C1 segment of cervical spinal cord (tissue), 14 donors: Measurements from ENCODE around the gene RGPD5.
"Not testable (repeated sequence)": the region's sequence is repeated elsewhere in the genome, so short reads cannot be mapped to it uniquely, and the experiment has no call there.

Source experiments
- DNase-seq, 14 donors: peaks; one replicate each; lab custom pipeline; 2025; lab: John Stamatoyannopoulos, UW

Gene RGPD5

DNA sequence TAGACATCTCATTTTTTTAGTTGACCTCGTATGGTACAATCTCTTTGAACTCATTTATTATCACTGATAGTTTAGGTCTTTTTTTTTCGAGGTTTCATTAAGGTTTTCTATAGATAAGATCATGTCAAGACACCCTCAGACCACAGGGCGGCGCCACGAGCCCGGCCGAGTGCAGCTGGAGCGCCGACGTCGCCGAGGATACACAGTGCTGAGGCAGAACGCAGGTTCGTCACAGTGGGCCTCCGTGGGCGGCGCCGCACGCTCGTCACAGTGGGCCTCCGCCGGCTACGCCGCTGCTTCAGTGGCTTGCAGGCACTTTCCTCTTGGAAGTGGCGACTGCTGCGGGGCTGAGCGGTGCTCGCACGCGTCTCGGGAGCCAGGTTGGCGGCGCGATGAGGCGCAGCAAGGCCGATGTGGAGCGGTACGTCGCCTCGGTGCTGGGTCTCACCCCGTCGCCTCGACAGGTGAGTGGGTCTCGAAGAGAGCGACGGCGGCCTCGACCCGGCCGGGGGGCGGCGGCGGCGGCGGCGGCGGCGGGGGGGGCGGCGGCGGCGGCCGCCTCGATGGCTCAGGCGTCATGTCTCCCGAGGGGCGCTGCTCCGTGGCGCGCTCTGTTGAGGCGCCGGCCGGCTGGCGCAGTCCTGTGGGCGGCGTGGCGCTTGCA, at the start of gene RGPD5:
Gene RGPD5, plus strand, starts transcription at position 232 of the 664 bp plus-strand sequence. Its CDS starts 161 bp downstream, at position 393.
- DNase-seq: not testable (repeated sequence)

DNA sequence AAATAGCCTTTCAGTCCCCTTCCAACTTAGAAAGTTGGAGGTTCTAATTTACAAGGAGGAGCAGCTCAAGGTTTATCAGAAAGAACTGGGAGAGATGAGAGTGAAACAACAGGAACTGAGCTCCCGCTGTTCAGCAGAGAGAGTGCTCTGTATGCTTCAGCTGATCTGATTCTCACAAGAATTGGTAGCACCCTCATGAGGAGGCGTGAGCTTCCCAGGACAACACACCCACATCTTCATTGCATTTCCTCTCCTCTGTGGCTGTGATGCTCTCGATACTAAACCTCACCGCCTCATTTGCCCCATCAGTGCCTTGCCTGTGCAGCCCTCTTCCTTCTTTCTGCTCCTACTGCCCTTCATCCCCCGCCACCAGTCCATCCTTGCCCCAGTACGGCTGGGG, 42.5 kb upstream of the RGPD5 start:
- not testable (repeated sequence) for DNase-seq

DNA sequence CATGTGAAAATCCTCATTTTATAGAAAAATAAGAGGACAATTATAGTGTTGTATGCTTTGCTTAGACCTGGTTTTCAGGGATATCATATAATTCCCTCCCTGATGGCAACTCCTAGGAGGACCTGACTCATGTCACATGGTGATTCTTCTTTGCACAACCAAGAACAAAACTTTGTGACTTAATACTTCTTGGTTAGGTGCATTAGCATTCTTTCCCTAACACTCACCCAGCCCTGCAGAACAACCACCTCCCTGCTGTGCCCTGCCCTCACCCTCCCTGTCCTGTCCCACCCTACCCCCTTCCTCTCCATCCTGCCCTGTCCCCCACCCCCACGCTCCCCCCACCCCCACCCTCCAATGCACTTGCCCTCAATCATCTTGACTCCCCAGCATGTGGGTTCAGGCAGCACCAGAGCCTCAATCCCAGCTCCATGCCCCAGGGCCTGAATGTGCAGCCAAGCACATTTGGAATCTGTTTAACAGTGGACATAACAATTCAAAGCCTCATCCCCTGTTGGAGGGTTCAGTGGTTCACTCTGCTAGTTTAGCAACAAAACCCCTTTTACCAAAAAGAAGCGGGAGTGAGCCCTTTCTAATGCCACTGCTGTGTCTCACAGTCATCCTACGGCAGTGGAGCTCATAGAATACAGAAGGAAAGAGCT, 36.8 kb upstream of the RGPD5 start:
- not testable (repeated sequence) for DNase-seq

DNA sequence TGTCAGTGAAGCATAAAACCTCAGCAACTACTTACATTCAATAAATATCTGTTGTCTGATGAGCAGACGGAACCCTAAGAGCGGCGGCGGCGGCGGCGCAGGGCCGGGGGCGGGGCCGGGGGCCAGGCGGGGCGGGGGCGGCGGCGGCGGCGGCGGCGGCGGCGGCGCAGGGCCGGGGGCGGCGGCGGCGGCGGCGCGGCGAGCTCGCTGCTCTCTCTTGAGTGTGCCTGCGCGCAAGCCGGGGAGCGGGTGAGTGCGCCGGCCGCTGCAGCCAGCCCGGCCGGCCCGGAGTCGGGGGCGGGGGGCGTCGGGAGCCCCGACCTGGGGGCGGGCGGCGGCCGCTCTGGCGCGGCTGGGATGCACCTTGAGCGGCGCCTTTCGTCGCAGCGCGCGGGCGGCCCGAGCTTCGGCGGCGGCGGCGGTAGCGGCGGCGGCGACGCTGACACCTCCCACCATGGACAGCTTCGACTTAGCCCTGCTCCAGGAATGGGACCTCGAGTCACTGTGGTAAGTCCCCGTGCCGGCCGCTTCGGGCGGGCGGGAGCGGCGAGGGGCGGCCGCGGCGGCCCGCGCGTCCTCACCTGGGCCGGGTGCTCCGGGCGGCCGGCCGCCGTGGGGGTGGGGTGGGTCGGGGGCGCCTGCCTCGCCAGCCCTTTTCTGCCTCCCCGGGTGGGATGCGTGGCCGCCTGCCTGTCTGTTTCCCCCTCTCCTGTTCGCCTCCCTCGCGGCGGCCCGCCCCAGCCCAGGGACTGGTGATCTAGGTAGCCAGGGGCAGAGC, 33.7 kb upstream of the RGPD5 start:
- not testable (repeated sequence) for DNase-seq

DNA sequence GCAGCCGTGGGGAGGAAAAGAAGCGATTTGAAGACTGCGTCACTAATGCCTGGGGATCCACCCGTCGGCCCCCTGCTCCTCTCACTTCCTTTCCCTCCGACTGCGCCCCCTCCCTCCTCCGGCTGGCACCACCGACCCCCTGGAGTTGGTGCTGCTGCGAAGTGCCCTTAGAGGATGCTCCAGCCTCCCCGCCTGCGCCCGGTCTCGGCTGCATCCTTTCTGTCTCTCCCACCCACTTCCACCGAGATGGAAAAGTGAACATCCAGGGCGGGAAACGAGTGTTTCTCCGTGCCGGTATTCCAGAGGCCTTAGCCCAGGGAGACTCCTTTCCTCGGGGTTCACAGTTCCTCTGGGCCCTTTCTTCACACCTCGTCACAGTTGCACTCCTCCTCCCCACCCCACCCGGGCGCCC, 33.1 kb upstream of the RGPD5 start:
- not testable (repeated sequence) for DNase-seq

DNA sequence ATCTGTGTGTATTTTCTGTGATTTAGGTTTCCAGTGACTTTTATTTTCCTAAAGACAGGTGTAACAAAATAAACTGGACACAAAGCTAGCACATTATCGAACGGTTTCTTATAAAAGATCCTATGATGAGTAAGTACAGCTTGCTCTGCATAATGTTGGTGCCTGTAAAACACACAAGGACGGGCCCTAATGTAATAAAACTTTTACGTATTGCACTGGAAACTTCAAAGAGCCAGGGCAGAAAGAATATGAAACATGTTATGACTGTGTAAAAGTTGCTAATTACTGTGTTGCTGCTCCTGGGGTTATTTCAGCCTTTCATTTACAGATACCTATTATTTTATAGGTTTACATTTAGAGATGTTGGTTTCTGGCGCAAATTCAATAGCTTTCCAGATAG, 32.1 kb upstream of the RGPD5 start:
- not testable (repeated sequence) for DNase-seq

DNA sequence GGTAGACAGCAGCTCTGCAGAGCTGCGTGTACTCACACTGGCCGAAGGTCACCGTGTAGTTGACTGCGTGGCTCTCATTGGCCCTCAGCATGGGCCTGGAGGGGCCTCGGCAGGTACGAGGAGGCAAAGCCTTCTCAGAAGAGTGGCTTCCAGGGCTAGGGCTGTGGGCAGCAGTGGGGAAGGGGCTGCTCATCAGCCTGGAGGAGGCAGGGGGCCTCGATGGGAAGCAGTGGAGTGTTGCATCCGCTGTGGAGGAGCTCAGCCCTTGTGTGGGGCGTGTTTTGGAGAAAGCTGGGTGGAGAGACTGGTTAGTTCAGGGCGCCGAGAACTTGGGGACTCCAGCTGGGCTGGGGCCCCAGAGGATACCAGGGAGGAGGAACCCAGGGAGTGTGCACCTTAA, 28.0 kb upstream of the RGPD5 start:
- DNase-seq: not testable (repeated sequence)

DNA sequence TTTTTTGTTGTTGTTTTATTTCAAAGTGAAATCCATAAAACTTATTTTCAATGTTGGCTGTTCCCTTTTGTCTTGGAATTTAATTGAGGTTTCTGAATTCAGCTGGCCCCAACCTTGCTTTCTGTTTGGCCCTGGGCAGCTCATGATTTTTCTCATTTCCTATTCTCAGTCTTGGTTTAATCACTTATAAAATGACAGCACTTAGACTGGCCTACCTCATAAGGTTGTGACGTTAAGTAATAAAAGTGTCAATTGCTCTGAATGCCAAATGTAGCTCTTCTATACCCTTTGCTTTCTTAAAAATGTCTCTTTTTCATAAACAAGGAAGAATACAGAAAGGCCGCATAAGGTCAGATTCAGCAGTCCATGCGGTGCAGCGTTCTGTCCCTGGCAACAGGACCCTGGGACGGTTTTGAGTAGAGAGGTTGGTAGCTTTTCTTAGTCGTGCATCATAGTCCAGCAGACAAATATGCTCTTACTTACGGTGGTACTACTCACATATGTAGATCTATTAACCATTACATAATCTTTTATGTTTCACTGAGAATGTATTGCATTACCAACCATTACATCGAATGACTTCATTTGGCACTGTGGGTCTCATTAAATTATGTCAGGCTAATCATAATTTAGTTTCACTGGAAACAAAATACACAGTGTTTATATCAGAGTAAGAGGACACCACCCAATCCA, 27.1 kb upstream of the RGPD5 start:
- not testable (repeated sequence) for DNase-seq

DNA sequence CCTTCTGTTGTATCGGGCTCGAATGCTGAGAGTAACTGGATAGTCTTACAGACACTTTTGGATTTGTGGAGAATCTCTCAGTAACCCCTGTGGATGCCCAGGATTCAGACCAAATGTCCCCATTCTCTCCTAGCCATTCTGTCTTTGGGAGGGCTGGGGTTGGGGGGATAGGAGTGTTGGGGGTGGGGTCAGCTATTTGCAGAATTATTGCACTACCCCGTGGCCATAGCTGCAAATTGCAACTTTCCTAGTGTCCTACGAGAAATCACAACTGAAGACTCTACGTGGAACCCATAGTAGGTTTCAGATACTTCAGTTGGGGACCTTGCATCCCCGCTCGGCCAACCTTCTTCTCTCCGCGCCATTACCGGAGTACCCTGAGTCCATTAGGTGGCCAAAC, 25.2 kb upstream of the RGPD5 start:
- not testable (repeated sequence) for DNase-seq

DNA sequence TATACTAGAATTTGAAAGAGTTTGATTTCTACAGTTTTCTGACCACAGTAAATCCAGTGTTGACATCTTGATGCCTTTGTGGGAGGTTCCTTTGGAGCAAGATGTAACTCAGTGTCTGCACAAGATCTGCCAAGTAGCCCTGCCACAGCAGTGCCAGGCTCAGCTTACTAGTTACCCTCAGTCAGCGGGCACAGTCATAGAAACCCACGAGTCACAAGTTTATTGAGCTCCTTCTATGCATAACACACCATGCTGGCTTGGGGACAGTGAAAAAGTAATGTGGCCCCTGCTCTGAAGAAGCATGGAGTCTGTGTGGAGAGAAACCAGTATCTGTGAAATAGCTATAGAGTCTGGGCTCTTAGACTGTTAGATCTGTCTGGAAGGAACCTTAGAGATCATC, 15.0 kb upstream of the RGPD5 start:
- not testable (repeated sequence) for DNase-seq

DNA sequence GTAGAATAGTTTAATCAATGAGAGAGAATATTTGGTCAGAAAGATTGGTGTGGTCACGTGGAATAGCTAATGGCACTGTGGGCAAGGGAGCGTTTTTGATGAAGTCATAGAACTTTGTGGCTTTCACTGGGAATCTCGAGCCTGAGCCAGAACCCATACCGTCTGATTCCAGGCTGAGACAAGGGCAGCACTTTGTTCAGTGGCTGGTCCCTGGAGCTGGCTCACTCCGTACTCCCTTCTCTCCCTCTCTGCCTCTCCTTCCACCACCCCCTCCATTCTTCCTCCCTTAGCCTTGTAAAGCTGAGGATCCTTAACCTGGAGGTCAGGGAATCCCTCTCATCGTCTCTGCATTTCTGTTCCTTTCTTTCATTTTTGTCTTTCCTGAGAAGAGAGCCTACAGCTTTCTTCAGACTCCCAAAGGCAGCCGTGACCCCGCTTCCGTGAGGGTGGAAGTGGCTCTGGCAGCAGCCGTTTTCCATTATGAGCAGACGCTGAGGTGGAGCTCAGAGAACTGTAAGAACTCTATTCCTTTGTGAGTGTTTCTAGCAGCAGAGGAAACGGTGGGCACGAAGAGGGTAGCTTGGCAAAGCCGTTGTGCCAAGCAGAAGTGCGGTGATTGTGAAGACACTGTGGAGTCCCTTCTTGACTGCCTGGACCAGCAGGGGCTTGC, 12.8 kb upstream of the RGPD5 start:
- DNase-seq: not testable (repeated sequence)

DNA sequence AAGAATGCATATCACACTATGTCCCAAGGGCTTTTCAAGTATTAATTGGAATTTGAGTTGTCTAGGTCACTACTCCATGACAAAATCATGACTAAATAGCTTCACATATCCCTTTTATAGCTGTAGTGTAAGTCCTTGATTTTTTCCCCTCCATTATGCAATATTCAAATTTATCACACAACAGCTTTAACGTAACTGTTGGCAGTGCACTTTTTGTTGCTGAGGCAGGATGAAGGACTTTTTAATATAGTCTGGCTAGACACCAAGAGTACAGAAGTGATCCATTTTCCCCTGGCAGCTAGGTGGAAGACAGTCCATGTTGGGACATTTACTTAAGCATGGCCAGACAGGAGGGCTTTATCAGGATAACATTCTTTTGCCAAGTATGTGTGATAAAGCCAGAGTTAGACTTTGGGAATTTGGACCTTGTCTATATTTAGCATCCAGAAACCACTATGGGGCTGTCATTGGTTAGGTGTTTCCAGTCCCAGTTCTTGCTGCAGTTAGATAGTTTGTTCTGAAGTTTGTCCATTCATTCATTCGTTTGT, 11.6 kb upstream of the RGPD5 start:
- not testable (repeated sequence) for DNase-seq

DNA sequence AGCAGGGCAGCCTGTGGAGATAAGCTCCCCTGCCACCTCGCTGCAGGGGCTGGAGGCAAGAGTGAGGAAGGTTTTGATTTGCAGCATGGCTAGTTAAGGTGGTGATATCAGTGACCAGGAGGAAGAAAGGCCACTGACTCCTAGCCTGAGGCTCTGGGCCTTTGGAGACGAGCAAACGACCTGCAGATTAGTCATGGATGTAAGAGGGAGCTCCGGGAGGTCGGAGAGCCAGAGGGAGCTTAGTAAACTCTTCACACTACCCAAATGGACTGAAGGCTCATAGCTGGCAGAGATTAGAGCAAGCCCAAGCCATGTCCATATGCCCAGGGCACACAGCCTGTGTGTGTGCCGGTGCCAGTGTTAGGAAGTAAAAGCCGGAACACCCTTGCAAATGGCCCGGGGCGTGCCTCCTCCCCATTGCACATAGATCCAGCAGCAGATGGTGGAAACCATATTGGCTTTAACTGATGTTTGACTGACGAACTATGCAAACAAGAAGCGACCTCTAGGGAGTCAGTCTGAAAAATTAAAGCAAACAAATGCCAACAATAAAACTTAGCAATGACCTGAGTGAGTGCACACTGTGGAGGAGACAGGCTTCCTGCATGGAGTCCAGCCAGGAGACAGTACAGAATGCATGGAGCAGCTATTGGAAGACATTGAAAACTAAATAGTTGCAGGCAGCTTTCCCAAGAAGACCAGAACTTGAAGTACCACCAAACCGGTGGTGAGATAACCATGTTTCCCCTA, 2.4 kb upstream of the RGPD5 start:
- DNase-seq: not testable (repeated sequence)

DNA sequence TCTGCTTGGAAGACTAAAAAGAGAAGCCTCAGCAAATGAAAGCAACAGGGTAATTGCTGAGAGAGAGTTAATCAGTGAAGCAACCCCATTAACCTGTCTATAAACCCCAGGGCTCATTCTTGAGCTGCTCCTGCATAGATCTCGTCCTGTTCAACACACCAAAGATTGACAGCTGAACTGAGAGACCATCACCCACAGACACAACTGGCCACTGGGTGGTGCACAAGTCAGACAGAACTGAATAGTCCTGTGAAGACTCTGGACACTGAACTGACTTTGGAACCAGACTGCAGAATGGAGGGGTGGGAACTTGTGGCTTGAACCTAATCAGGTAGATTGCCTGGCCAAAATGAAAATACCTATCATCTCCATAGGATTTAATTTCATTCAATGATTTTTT, 1.4 kb upstream of the RGPD5 start:
- DNase-seq: not testable (repeated sequence)

DNA sequence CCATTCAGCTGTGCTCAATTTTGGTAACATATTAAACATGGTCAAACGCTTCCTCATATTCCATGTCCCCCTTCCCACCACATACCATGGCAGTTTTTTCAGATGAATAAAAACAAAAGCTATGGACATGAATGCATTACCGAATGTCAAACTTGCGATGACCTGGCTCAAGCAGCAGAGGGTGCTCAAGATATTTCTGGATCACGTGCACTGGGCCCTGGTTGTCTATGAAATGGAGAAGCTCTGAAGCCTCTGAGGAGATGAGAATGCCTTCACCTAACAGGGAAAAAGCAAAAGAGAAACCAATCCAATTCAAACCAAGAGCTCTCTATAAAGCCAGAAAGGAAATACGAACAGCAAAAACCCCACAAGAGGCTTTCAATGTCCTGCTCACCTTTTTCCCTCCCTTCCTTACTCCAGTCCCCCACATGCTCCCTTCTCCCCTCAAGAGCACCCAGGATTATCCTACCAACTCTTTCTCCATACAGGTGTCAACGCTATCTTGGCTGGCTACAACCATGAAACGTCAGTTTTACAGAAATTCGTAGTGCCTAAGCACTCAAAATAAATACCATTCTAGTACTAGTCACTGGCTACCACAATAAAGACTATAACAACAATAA, 77.1 kb downstream of the RGPD5 start:
- not testable (repeated sequence) for DNase-seq

DNA sequence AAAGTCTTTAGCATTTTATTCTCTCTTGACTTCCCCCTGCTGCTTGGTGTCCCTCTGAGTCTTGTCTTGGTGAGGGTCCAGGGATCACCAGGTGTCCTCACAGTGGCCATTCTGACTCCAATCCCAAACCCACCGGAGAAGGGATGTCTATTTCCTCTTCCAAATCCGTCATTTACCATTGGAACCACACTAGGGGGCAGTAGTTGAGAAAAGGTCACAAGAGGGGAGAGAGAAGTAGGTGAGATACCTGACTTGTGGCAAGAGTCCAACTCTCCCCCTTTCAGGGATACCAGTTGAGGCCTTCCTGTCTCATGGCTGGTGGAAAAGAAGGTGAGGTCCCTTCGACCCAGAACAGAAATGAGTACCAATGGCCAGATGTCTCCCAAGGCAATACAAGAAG, 82.5 kb downstream of the RGPD5 start:
- DNase-seq: not testable (repeated sequence)

DNA sequence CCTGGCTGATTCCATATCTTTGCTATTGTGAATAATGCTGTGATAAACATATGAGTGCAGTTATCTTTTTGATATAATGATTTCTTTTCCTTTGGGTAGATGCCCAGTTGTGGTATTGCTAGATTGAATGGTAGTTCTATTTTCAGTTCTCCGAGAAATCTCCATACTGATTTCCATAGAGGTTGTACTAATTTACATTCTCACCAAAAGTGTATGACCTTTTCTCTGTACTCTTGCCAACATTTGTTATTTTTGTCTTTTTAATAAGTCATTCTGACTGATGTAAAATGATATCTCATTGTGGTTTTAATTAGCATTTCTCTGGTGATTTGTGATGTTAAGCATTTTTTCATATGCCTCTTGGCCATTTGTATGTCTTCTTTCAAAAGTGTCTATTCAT, 88.0 kb downstream of the RGPD5 start:
- DNase-seq: not testable (repeated sequence)

DNA sequence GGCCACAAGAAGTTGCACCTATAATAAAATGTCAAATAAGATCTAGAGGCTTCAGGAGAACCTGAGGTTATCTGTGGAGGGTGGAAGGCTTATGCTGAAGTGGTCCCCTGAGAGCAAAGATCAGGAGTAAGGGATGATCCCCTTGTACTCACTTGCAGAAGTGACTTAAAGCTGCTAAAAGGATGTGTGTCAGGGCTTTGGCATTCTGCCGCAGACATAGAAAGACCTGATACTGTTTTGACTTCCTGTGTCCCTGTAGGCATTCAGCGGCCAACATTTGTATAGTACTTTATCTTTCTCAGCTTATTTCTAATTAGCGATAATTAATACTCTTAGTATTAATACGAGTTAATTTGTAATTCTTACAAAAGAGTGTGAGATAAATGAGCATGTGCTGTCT, 94.3 kb downstream of the RGPD5 start:
- not testable (repeated sequence) for DNase-seq

DNA sequence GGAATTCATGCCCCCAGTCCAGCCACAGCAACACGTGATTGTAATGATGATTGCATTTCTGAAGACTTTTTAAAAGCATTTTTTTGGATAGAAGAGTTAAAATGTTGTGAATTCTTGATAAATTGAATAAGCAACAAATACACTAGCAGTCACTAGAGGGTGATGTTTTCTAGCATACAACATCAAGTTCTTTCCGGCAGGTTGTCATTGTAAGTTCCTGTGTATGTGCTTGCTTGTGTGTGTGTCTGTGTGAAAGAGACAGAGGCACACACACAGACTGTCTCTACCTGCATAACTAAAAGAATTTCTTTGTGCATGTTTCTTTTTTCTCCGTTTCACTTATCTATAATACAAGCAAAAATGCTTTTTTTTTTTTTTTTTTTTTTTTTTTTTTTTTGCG, 95.8 kb downstream of the RGPD5 start:
- DNase-seq: not testable (repeated sequence)

DNA sequence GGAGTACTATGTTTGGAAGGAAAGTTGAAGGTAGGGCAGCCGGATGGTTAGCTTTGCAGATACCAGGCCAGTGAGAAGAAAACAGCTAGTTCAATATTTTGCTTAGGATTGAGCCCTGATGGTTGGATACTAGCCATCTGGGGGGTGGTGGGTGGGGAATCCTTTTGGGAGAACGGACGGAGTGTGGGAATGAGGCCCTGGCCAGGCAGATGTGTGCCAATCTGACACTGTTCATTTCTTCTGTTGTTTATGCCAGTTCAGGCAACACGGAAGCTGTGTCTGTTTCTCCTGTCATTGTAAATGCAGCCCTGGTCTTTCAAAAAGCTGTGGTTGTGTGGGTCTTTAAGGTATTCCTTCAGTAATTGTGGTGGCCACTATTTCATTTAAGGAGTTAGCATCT, 96.9 kb downstream of the RGPD5 start:
- not testable (repeated sequence) for DNase-seq
